Endothelial cell of umbilical vein (primary cell): ENCODE measurements around the gene ULK4. TPM values are rescaled to one million over a fixed set of nuclear protein-coding genes. Genes with fewer than 3 reads are reported as not detected.

ENCODE experiments used
- BruUV-seq: library from RNA; stranded (reverse); fragments of 400-500 nt; replicated peaks from 2 replicates; lab custom pipeline; 2021; lab: Mats Ljungman, UMichigan
- CTCF ChIA-PET: fragments of 300-600, 350-600 bp; sonication (Branson Sonifier 250); formaldehyde crosslinking; loops from one replicate; lab custom pipeline; 2021; ENCODE audit warnings: antibody characterized with exemption, inconsistent platforms; lab: Charles Lee
- POLR2A ChIA-PET: fragments of 300-600, 350-600 bp; sonication (Branson Sonifier 250); formaldehyde crosslinking; loops from one replicate; lab custom pipeline; 2021; ENCODE audit warnings: antibody characterized with exemption, inconsistent platforms; lab: Charles Lee
- DNase-seq: peaks from one replicate; pipeline ENCODE4 v3.0.0-alpha.2; 2011; ENCODE audit warnings: low read depth, low spot score
- FAIRE-seq: peaks from 2 replicates; lab custom pipeline; 2011; peaks lifted over from hg19 to GRCh38; lab: Jason Lieb, UNC
- H2AFZ ChIP-seq: 2 replicates; pipeline ENCODE4 v1.6.0; 2012; ENCODE audit warnings: low read depth, low read length, control low read depth, inconsistent platforms
- H3K27ac ChIP-seq: 2 replicates; pipeline ENCODE4 v1.5.1; 2011; ENCODE audit warnings: low read depth, mild to moderate bottlenecking, control low read depth, low read length, moderate library complexity; ENCODE audit not compliant: insufficient read depth
- H3K27me3 ChIP-seq, 2 experiments: 2 replicates each; pipeline versions ENCODE4 v1.6.0 to v1.6.1; 2011; ENCODE audit warnings: low read length in 2 of 2, mixed read lengths in 1 of 2; ENCODE audit not compliant: control insufficient read depth in 2 of 2, insufficient read depth in 2 of 2
- H3K36me3 ChIP-seq, 2 experiments: 2 replicates in 1 of 2; 3 replicates in 1 of 2; pipeline ENCODE4 v1.5.1; 2011; ENCODE audit warnings: low read length in 2 of 2, mild to moderate bottlenecking in 1 of 2, moderate library complexity in 1 of 2; ENCODE audit not compliant: control insufficient read depth in 2 of 2, insufficient read depth in 2 of 2; ENCODE audit errors: extremely low read depth in 1 of 2
- H3K4me1 ChIP-seq: 3 replicates; pipeline ENCODE4 v1.5.1; 2011; ENCODE audit warnings: mild to moderate bottlenecking, low read length; ENCODE audit not compliant: control insufficient read depth, insufficient read depth; ENCODE audit errors: extremely low read depth
- H3K4me2 ChIP-seq: 2 replicates; pipeline ENCODE4 v1.6.1; 2011; ENCODE audit warnings: low read length, control low read depth, mixed read lengths; ENCODE audit not compliant: insufficient read depth
- H3K4me3 ChIP-seq, 3 experiments: fragments of 200-600 bp in 1 of 3; sonication (generic), shearing (Covaris generic) in 1 of 3; replicated peaks in 1 of 3; 2 replicates each; pipeline ENCODE4 v1.5.1; 2011 to 2016; ENCODE audit warnings: control low read depth in 3 of 3, low read length in 3 of 3, mild to moderate bottlenecking in 2 of 3, inconsistent platforms in 1 of 3, low read depth in 1 of 3, moderate library complexity in 1 of 3; ENCODE audit not compliant: insufficient read depth in 1 of 3
- H3K79me2 ChIP-seq: 2 replicates; pipeline ENCODE4 v1.6.0; 2012; ENCODE audit warnings: low read length, inconsistent platforms; ENCODE audit not compliant: control insufficient read depth, insufficient read depth
- H3K9ac ChIP-seq: replicated peaks from 2 replicates; pipeline ENCODE3; 2011; ENCODE audit warnings: low read length, control low read depth; ENCODE audit not compliant: insufficient read depth; ENCODE audit errors: extremely low read depth
- H3K9me1 ChIP-seq: replicated peaks from 3 replicates; pipeline ENCODE4 v1.6.0; 2011; ENCODE audit warnings: mild to moderate bottlenecking, low read length; ENCODE audit not compliant: control insufficient read depth, insufficient read depth; ENCODE audit errors: extremely low read depth
- H3K9me3 ChIP-seq: replicated peaks from 2 replicates; pipeline ENCODE4 v1.5.1; 2012; ENCODE audit warnings: low read length, inconsistent platforms; ENCODE audit not compliant: control insufficient read depth, insufficient read depth
- H4K20me1 ChIP-seq: replicated peaks from 2 replicates; pipeline ENCODE3; 2011; ENCODE audit warnings: mild to moderate bottlenecking, low read length; ENCODE audit not compliant: control insufficient read depth, insufficient read depth; ENCODE audit errors: extremely low read depth
- FOS ChIP-seq: IDR thresholded peaks from 2 replicates; pipeline ENCODE4 v1.6.1; 2011; ENCODE audit warnings: mild to moderate bottlenecking, low read length, moderate library complexity, borderline replicate concordance; ENCODE audit not compliant: insufficient read depth
- GATA2 ChIP-seq: IDR thresholded peaks from 2 replicates; pipeline ENCODE4 v1.7.0; 2011; ENCODE audit warnings: low read depth, mild to moderate bottlenecking, moderate library complexity, mixed read lengths, low read length; ENCODE audit not compliant: insufficient read length, insufficient read depth
- JUN ChIP-seq: IDR thresholded peaks from 2 replicates; pipeline ENCODE4 v1.6.1; 2011; ENCODE audit warnings: borderline replicate concordance, low read depth; ENCODE audit not compliant: insufficient read length, insufficient read depth
- MYC ChIP-seq: IDR thresholded peaks from one replicate; pipeline ENCODE4 v1.6.1; 2011; ENCODE audit warnings: mild to moderate bottlenecking, low read depth, low read length
- POLR2A ChIP-seq: IDR thresholded peaks from 2 replicates; pipeline ENCODE4 v1.6.1; 2012; ENCODE audit warnings: low read depth, mild to moderate bottlenecking, control low read depth, low read length
- POLR2AphosphoS5 ChIP-seq: IDR thresholded peaks from 2 replicates; pipeline ENCODE4 v1.6.1; 2012; ENCODE audit warnings: low read depth, mild to moderate bottlenecking, control low read depth, low read length, moderate library complexity; ENCODE audit not compliant: insufficient read depth
- dilution Hi-C: fragments of 300-500 bp; cut with MboI; formaldehyde crosslinking; loops from one replicate; pipeline ENCODE4 v1.15.0; 2019; ENCODE audit warnings: low sequenced_read_pairs; ENCODE audit not compliant: extremely low pct_ligation_motif_present
- intact Hi-C: fragments of 100-400 bp; cut with micrococcal nuclease; formaldehyde crosslinking; loops from one replicate; pipeline ENCODE4 v1.10.0; 2022
- polyA plus RNA-seq, 4 experiments: library from polyadenylated mRNA; depleted of rRNA in 3 of 4; stranded (reverse) in 3 of 4; unstranded in 1 of 4; fragments of >200 nt; gene quantifications; 2 replicates each; pipeline versions ENCODE4 v1.2.1 to v1.2.3, GENCODE V29; 2011 to 2012; ENCODE audit warnings: missing spikeins in 1 of 4
- total RNA-seq: library from RNA; stranded (reverse); gene quantifications from 2 replicates; pipeline ENCODE4 v1.2.3, GENCODE V29; 2021
- TF ChIP-seq, protein P1 (sequence below), 2 donors: IDR thresholded peaks; 1 replicate in 1 of 2; 2 replicates in 1 of 2; pipeline ENCODE4 v1.5.1; 2011; ENCODE audit warnings: low read length in 2 of 2, mild to moderate bottlenecking in 2 of 2, moderate library complexity in 2 of 2, control low read depth in 1 of 2, inconsistent platforms in 1 of 2, low read depth in 1 of 2; ENCODE audit not compliant: insufficient read depth in 1 of 2; ENCODE audit errors: extremely low read depth in 1 of 2
- TF ChIP-seq, protein P2 (sequence below): IDR thresholded peaks from 2 replicates; pipeline ENCODE4 v1.6.1; 2011; ENCODE audit not compliant: insufficient read depth, insufficient read length

ULK4 gene
- total and polyA plus RNA-seq, 2 donors (not counting 3 experiments of a cell fraction or from before 2014, with no cell fraction given): 3.3 to 16.0 TPM

GRCh38 chr3:41683666-41684350 lies 278.1 kb downstream of the ULK4 start:
- H3K4me3 ChIP-seq: no peak overlapping the region
- intact Hi-C loops: no loop called here
- H4K20me1 ChIP-seq: no peaks in the 10 kb centered on the region
- no peaks in the 10 kb centered on the region for H3K9me1 ChIP-seq
- ChIA-PET POLR2A (no interaction called here), CTCF (interaction anchor here (1.3 kb wide), 1 partner anchor 15 kb away, joined by 5 read pairs; no protein-coding TSS in a partner anchor)
- no peak overlapping the region for H2AFZ ChIP-seq
- no peak overlapping the region for H3K27ac ChIP-seq
- H3K79me2 ChIP-seq: no peaks in the 10 kb centered on the region
- H3K4me1 ChIP-seq: no peaks in the 10 kb centered on the region
- H3K27me3 ChIP-seq: no peaks in the 10 kb centered on the region
- H3K9ac ChIP-seq: no peak overlapping the region
- H3K4me2 ChIP-seq: no peak overlapping the region
- DNase-seq (no peak), FAIRE-seq (no peak)
- dilution Hi-C loops: no loop called here
- TF ChIP-seq GATA2 (no peak), JUN (no peak), MYC (no peak), POLR2AphosphoS5 (no peak), FOS (no peak), POLR2A (no peak)
- TF ChIP-seq, protein P1, sequence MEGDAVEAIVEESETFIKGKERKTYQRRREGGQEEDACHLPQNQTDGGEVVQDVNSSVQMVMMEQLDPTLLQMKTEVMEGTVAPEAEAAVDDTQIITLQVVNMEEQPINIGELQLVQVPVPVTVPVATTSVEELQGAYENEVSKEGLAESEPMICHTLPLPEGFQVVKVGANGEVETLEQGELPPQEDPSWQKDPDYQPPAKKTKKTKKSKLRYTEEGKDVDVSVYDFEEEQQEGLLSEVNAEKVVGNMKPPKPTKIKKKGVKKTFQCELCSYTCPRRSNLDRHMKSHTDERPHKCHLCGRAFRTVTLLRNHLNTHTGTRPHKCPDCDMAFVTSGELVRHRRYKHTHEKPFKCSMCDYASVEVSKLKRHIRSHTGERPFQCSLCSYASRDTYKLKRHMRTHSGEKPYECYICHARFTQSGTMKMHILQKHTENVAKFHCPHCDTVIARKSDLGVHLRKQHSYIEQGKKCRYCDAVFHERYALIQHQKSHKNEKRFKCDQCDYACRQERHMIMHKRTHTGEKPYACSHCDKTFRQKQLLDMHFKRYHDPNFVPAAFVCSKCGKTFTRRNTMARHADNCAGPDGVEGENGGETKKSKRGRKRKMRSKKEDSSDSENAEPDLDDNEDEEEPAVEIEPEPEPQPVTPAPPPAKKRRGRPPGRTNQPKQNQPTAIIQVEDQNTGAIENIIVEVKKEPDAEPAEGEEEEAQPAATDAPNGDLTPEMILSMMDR (IDR thresholded peaks at IDR 0.05; ENCODE audit: extremely low read depth in 1 of 2, insufficient read depth in 1 of 2, low read depth in 1 of 2, low read length in 2 of 2): no peak
- TF ChIP-seq, protein P2, sequence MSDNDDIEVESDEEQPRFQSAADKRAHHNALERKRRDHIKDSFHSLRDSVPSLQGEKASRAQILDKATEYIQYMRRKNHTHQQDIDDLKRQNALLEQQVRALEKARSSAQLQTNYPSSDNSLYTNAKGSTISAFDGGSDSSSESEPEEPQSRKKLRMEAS: no peak
- no peaks in the 10 kb centered on the region for H3K9me3 ChIP-seq
- no TSS peak for BruUV-seq
- H3K36me3 ChIP-seq: no peaks in the 10 kb centered on the region
